Activated CD4-positive, alpha-beta T cell treated with anti-CD3 and anti-CD28 coated beads for 1 hour (primary cell): ENCODE data around the gene DLGAP4.

Source experiments
- DNase-seq: peaks from one replicate; pipeline ENCODE4 v3.0.0-alpha.2; 2020

Gene DLGAP4

GRCh38 chr20:36305602-36306551 lies at the start of gene DLGAP4:
Gene DLGAP4 (plus strand): TSS chr20:36306339. CDS start chr20:36431718, 125,379 bp downstream.
- DNase-seq = no peak

GRCh38 chr20:36259177-36260061 lies 46.7 kb upstream of the DLGAP4 start:
- DNase-seq = no peak

- no peak for DNase-seq
Measured at GRCh38 chr20:36260316-36260715, 45.8 kb upstream of the DLGAP4 start.

GRCh38 chr20:36261389-36262105 lies 44.6 kb upstream of the DLGAP4 start:
- no peak for DNase-seq

GRCh38 chr20:36262440-36262839 lies 43.7 kb upstream of the DLGAP4 start:
- no peak for DNase-seq

- no peak for DNase-seq
Measured at GRCh38 chr20:36264426-36265246, 41.5 kb upstream of the DLGAP4 start.

- DNase-seq = no peak
Measured at GRCh38 chr20:36266189-36266588, 40.0 kb upstream of the DLGAP4 start.

- no peak for DNase-seq
Measured at GRCh38 chr20:36267605-36268381, 38.3 kb upstream of the DLGAP4 start.

- no peak for DNase-seq
Measured at GRCh38 chr20:36268440-36269342, 37.4 kb upstream of the DLGAP4 start.

GRCh38 chr20:36269507-36269906 lies 36.6 kb upstream of the DLGAP4 start:
- DNase-seq = no peak

GRCh38 chr20:36270744-36271638 lies 35.1 kb upstream of the DLGAP4 start:
- no peak for DNase-seq

GRCh38 chr20:36271639-36272546 lies 34.2 kb upstream of the DLGAP4 start:
- no peak for DNase-seq

GRCh38 chr20:36272547-36273220 lies 33.5 kb upstream of the DLGAP4 start:
- DNase-seq = no peak

GRCh38 chr20:36273414-36274180 lies 32.5 kb upstream of the DLGAP4 start:
- no peak for DNase-seq

- no peak for DNase-seq
Measured at GRCh38 chr20:36274181-36274841, 31.8 kb upstream of the DLGAP4 start.

GRCh38 chr20:36275011-36275410 lies 31.1 kb upstream of the DLGAP4 start:
- DNase-seq = no peak
